Activated naive CD8-positive, alpha-beta T cell treated with anti-CD3 and anti-CD28 coated beads, Interleukin-2, amount 50 U/mL, for 16 hours (primary cell): ENCODE data around the gene ALDH5A1.

Experiments
- DNase-seq: peaks from one replicate; pipeline ENCODE4 v3.0.0-alpha.2; 2020; ENCODE audit warnings: low read depth, low spot score

The ALDH5A1 gene

GRCh38 chr6:24494821-24495795, at the start of gene ALDH5A1:
Gene ALDH5A1, plus strand, starts transcription at chr6:24494969. Its CDS starts 28 bp downstream, at chr6:24494997.
- peak; percentile 68 for DNase-seq

GRCh38 chr6:24445704-24446103, 49.1 kb upstream of the ALDH5A1 start:
- no peak for DNase-seq

GRCh38 chr6:24446670-24447069, 48.1 kb upstream of the ALDH5A1 start:
- DNase-seq: no peak

GRCh38 chr6:24448396-24448795, 46.4 kb upstream of the ALDH5A1 start:
- DNase-seq: no peak

- DNase-seq: no peak
These were observed 45.8 kb upstream of the ALDH5A1 start for GRCh38 chr6:24448828-24449525.

- no peak for DNase-seq
These were observed 43.0 kb upstream of the ALDH5A1 start for GRCh38 chr6:24451581-24452388.

- DNase-seq: no peak
These were observed 40.8 kb upstream of the ALDH5A1 start for GRCh38 chr6:24453921-24454320.

- no peak for DNase-seq
These were observed 40.3 kb upstream of the ALDH5A1 start for GRCh38 chr6:24454452-24454851.

- no peak for DNase-seq
These were observed 39.7 kb upstream of the ALDH5A1 start for GRCh38 chr6:24455061-24455460.

GRCh38 chr6:24458134-24458533, 36.6 kb upstream of the ALDH5A1 start:
- no peak for DNase-seq

- DNase-seq: no peak
These were observed 35.8 kb upstream of the ALDH5A1 start for GRCh38 chr6:24458941-24459340.

- no peak for DNase-seq
These were observed 33.8 kb upstream of the ALDH5A1 start for GRCh38 chr6:24460966-24461365.

- no peak for DNase-seq
These were observed 30.3 kb upstream of the ALDH5A1 start for GRCh38 chr6:24464253-24465038.

- no peak for DNase-seq
These were observed 25.0 kb upstream of the ALDH5A1 start for GRCh38 chr6:24469811-24470210.

- no peak for DNase-seq
These were observed 22.6 kb upstream of the ALDH5A1 start for GRCh38 chr6:24472181-24472580.

- no peak for DNase-seq
These were observed 18.1 kb upstream of the ALDH5A1 start for GRCh38 chr6:24476631-24477030.

- no peak for DNase-seq
These were observed 17.7 kb upstream of the ALDH5A1 start for GRCh38 chr6:24477070-24477469.

- DNase-seq: no peak
These were observed 15.9 kb upstream of the ALDH5A1 start for GRCh38 chr6:24478903-24479302.

GRCh38 chr6:24480705-24481104, 14.1 kb upstream of the ALDH5A1 start:
- no peak for DNase-seq

- DNase-seq: no peak
These were observed 13.3 kb upstream of the ALDH5A1 start for GRCh38 chr6:24481449-24481848.
